ENCODE results near the gene STOX2.

STOX2 gene

DNA sequence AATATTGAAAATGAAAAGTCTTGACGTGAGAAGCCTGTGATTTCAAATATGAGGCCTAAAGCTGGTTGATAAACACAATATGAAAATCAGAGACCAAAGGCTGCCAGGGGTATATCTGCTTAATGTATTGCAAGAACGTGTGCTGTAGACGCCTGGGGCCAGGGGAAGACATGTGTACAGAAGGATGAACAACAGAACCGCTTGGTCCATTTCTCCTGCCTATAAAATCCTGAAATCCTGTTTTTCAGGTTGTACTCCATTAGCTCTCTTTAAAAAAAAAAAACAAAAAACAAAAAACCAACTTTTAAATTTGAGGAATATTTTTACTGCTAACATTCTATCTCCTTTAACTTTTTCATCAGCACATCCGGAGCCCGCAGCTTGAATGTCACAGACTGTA, 109.2 kb downstream of the STOX2 start:
- no peaks in the 10 kb centered on the region for H3K4me1 ChIP-seq (ENCODE audit: low read length)
- TF ChIP-seq, protein P1, sequence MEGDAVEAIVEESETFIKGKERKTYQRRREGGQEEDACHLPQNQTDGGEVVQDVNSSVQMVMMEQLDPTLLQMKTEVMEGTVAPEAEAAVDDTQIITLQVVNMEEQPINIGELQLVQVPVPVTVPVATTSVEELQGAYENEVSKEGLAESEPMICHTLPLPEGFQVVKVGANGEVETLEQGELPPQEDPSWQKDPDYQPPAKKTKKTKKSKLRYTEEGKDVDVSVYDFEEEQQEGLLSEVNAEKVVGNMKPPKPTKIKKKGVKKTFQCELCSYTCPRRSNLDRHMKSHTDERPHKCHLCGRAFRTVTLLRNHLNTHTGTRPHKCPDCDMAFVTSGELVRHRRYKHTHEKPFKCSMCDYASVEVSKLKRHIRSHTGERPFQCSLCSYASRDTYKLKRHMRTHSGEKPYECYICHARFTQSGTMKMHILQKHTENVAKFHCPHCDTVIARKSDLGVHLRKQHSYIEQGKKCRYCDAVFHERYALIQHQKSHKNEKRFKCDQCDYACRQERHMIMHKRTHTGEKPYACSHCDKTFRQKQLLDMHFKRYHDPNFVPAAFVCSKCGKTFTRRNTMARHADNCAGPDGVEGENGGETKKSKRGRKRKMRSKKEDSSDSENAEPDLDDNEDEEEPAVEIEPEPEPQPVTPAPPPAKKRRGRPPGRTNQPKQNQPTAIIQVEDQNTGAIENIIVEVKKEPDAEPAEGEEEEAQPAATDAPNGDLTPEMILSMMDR (IDR thresholded peaks at IDR 0.05; ENCODE audit: low read depth, low read length) = no peak
- TF ChIP-seq EZH2phosphoT487 (IDR thresholded peaks at IDR 0.05; ENCODE audit: low read depth) = no peak
- H3K9ac ChIP-seq (ENCODE audit: low read length) = no peak overlapping the region
- no peak overlapping the region for H2AFZ ChIP-seq (ENCODE audit: low read depth, low read length)
- no peaks in the 10 kb centered on the region for H3K36me3 ChIP-seq (replicated peaks; ENCODE audit: low read depth, low read length)
- H3K9me3 ChIP-seq (ENCODE audit: insufficient read depth, low read length) = no peaks in the 10 kb centered on the region
- H3K4me3 ChIP-seq (ENCODE audit: low read length) = no peak overlapping the region
- H3K4me2 ChIP-seq (ENCODE audit: low read length) = no peak overlapping the region
- H3K27ac ChIP-seq (ENCODE audit: low read length) = no peak overlapping the region
- H3K27me3 ChIP-seq (ENCODE audit: low read depth, low read length) = no peaks in the 10 kb centered on the region
- no peaks in the 10 kb centered on the region for H4K20me1 ChIP-seq (ENCODE audit: insufficient read depth, low read length)
- no peaks in the 10 kb centered on the region for H3K79me2 ChIP-seq (ENCODE audit: low read length)

DNA sequence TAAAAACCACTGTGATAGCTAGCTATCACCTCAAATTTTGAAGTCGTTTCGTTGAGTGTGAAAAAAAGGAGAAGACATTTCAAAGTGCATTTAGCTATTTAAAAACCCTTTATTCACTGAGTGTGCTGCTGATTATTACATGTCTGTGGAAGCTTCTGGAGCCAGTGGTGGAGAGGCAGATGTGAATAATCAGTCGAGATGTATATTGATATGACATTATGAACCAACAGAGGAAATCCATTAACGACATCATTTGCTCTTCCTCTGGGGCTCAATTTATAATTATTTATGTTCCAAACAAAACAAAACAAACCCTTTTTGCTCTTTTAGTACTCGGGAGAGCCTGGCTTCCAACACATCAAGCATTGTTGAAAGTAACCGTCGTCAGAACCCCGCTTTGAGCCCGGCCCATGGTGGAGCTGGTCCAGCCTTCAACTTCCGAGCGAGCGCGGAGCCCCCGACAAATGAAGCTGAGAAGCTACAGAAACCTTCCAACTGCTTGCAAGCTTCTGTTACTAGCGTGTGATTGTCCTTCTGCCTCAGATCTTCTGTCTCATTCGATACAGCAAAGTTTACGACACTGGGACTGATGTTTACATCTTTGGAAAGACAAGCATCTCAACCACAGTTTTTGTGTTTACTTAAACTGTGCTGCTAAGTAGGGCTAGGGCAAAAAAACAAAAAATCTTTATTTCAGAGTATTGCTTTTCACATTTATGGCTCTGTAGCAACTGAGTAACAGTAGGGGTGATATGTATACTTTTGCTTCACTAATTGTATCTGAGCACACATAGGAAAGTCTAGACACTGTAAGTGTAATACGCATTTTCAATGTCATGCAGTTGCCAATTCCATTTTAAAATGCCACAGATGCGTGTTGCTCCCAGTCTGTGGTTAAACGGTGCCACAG, 111.9 kb downstream of the STOX2 start:
- Histone ChIP-seq H3K4me2 (ENCODE audit: low read length) (no peak overlapping the region), H3K27ac (ENCODE audit: low read length) (no peak overlapping the region), H3K9me3 (ENCODE audit: insufficient read depth, low read length) (no peaks in the 10 kb centered on the region), H3K4me1 (ENCODE audit: low read length) (no peaks in the 10 kb centered on the region), H3K9ac (ENCODE audit: low read length) (no peak overlapping the region), H2AFZ (ENCODE audit: low read depth, low read length) (no peak overlapping the region), H3K27me3 (ENCODE audit: low read depth, low read length) (no peaks in the 10 kb centered on the region), H3K36me3 (replicated peaks; ENCODE audit: low read depth, low read length) (no peaks in the 10 kb centered on the region), H3K4me3 (ENCODE audit: low read length) (no peak overlapping the region), H3K79me2 (ENCODE audit: low read length) (no peaks in the 10 kb centered on the region), H4K20me1 (ENCODE audit: insufficient read depth, low read length) (no peaks in the 10 kb centered on the region)
- TF ChIP-seq, protein P1 (IDR thresholded peaks at IDR 0.05; ENCODE audit: low read depth, low read length) = no peak
- no peak for TF ChIP-seq EZH2phosphoT487 (IDR thresholded peaks at IDR 0.05; ENCODE audit: low read depth)

DNA sequence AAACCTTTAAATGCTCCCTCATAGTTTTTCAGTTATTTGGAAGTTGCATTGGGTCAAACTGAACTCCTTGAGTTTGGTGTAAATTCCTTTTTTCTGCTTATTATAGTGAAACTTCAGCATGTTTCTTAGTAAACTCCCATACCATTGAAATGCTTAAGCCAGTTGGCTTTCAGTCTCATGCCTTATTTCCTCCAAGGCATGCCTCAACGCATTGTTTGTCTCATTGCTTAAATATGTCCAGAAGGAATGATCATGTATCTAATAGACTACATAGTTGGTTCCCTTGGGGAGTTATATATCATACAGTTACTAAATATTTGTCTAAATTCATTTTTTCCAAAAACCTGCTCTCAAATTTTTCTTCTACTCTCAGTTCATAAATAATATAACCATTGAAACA, 114.0 kb downstream of the STOX2 start:
- no peaks in the 10 kb centered on the region for H4K20me1 ChIP-seq (ENCODE audit: insufficient read depth, low read length)
- H3K4me2 ChIP-seq (ENCODE audit: low read length) = no peak overlapping the region
- H3K9ac ChIP-seq (ENCODE audit: low read length) = no peak overlapping the region
- H2AFZ ChIP-seq (ENCODE audit: low read depth, low read length) = no peak overlapping the region
- H3K27me3 ChIP-seq (ENCODE audit: low read depth, low read length) = no peaks in the 10 kb centered on the region
- H3K4me3 ChIP-seq (ENCODE audit: low read length) = no peak overlapping the region
- H3K27ac ChIP-seq (ENCODE audit: low read length) = no peak overlapping the region
- no peaks in the 10 kb centered on the region for H3K36me3 ChIP-seq (replicated peaks; ENCODE audit: low read depth, low read length)
- no peaks in the 10 kb centered on the region for H3K79me2 ChIP-seq (ENCODE audit: low read length)
- H3K9me3 ChIP-seq (ENCODE audit: insufficient read depth, low read length) = no peaks in the 10 kb centered on the region
- H3K4me1 ChIP-seq (ENCODE audit: low read length) = no peaks in the 10 kb centered on the region
- no peak for TF ChIP-seq EZH2phosphoT487 (IDR thresholded peaks at IDR 0.05; ENCODE audit: low read depth)
- TF ChIP-seq, protein P1 (IDR thresholded peaks at IDR 0.05; ENCODE audit: low read depth, low read length) = no peak

DNA sequence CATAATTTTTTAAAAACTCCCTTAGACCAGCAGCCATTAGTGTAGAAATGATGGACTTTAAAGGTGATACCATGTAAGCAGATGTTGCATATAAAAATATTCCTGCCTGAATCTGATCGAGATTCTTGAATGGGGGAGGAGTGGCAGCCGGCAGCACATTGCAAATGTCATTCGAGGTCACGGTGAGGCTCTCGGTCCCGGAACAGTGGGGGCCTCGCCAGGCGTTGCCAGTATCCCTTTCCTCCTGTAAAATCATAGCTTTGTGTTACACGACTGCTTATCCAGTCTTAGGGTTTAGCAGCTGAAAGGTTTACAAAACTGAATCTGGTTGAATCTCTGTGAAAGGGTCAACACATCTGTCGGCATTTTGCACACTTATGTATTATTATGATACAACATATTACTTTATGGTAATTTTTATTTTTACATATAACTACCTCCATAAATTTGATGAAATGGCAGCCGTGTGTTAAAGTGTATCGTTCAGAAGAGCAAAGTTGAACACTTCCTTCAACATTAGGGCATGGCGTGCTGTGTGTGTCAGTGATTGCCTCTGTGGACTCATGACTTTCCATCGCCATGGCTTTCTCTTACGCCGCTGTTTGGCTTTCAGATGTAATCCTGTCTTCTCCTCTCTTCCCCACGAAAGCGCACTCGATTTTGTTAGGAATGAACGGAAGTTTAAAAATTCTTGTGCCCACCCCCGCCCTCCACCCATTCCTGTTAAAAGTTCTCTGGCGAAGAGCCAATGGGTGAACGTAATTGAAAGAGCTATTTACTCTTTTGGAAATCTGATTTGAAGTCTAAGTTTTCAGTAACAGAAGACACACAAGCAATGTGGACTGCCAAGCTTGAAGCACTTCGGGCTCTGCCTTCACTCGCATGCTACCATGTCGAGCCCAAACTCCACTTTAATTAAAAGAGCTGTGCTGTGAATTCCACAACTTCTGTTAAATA, 114.8 kb downstream of the STOX2 start:
- Histone ChIP-seq H4K20me1 (ENCODE audit: insufficient read depth, low read length) (no peaks in the 10 kb centered on the region), H3K9me3 (ENCODE audit: insufficient read depth, low read length) (no peaks in the 10 kb centered on the region), H3K36me3 (replicated peaks; ENCODE audit: low read depth, low read length) (no peaks in the 10 kb centered on the region), H3K4me1 (ENCODE audit: low read length) (no peaks in the 10 kb centered on the region), H2AFZ (ENCODE audit: low read depth, low read length) (no peak overlapping the region), H3K27ac (ENCODE audit: low read length) (no peak overlapping the region), H3K79me2 (ENCODE audit: low read length) (no peaks in the 10 kb centered on the region), H3K27me3 (ENCODE audit: low read depth, low read length) (no peaks in the 10 kb centered on the region), H3K9ac (ENCODE audit: low read length) (no peak overlapping the region), H3K4me3 (ENCODE audit: low read length) (no peak overlapping the region), H3K4me2 (ENCODE audit: low read length) (no peak overlapping the region)
- TF ChIP-seq, protein P1 (IDR thresholded peaks at IDR 0.05; ENCODE audit: low read depth, low read length) = no peak
- TF ChIP-seq EZH2phosphoT487 (IDR thresholded peaks at IDR 0.05; ENCODE audit: low read depth) = no peak

Measured in OCI-LY3 (cell line).